ENCODE results near the gene GABBR2.
"Not testable (repeated sequence)": the region's sequence is repeated elsewhere in the genome, so short reads cannot be mapped to it uniquely, and the experiment has no call there.

GABBR2 gene

DNA sequence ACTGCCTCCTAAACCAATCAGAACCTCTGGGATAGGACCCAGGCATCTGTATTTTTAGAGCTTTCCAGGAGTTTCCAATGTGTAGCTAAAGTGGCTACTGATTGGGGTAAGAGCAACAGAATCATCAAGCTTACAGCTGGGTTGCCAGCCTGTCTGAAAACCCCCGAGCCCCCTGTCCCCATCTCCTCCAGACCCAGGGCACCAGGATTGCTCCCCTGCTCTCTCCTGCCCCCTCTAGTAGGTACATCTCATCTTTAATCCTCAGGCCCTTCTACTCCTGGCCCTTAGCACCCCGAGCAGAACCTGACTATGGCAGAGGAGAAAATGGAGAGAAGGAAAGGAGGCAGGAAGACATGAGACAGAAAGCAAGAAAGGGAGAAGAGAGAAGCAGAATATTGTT, 204.9 kb downstream of the GABBR2 start:
- no peak overlapping the region for H3K4me3 ChIP-seq (ENCODE audit: low read depth, low read length)
- no peak for TF ChIP-seq CTCF (conservative IDR thresholded peaks at IDR 0.05; ENCODE audit: low read depth, low read length)
- no peak for DNase-seq (ENCODE audit: low read depth)

DNA sequence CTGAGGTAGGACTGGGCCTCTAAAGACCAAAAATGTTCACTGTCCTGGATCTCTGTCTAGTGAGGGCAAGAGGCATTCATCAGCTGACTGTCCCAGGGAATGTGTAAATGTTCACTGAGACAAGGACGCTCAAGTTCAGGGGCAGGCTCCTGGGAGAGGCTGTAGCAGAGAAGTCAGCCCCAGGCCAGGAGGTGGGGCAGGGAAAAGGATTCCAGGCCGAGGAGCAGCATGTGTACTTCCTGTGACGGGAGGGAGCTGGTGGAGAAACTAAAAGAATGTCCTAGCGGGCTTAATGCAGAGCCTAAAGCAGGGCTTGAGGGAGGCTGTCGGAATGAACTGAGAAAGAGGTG, 205.8 kb downstream of the GABBR2 start:
- H3K4me3 ChIP-seq (ENCODE audit: low read depth, low read length): no peak overlapping the region
- DNase-seq (ENCODE audit: low read depth): peak; percentile 76
- TF ChIP-seq CTCF (conservative IDR thresholded peaks at IDR 0.05; ENCODE audit: low read depth, low read length): no peak

GRCh38 chr9:98502311-98502975, 206.3 kb downstream of the GABBR2 start:
- no peak for TF ChIP-seq CTCF (conservative IDR thresholded peaks at IDR 0.05; ENCODE audit: low read depth, low read length)
- peak; percentile 60 for DNase-seq (ENCODE audit: low read depth)

GRCh38 chr9:98501819-98502218, 206.9 kb downstream of the GABBR2 start:
- no peak for DNase-seq (ENCODE audit: low read depth)
- H3K4me3 ChIP-seq (ENCODE audit: low read depth, low read length): no peak overlapping the region

More at GRCh38 chr9:98502311-98502975, 206.3 kb downstream of the GABBR2 start:
- no peak overlapping the region for H3K4me3 ChIP-seq (ENCODE audit: low read depth, low read length)

GRCh38 chr9:98501259-98501658, 207.5 kb downstream of the GABBR2 start:
- not testable (repeated sequence) for H3K4me3 ChIP-seq (ENCODE audit: low read depth, low read length); DNase-seq (ENCODE audit: low read depth)

More at GRCh38 chr9:98501819-98502218, 206.9 kb downstream of the GABBR2 start:
- TF ChIP-seq CTCF (conservative IDR thresholded peaks at IDR 0.05; ENCODE audit: low read depth, low read length): no peak

- no peak overlapping the region for H3K4me3 ChIP-seq (ENCODE audit: low read depth, low read length)
- DNase-seq (ENCODE audit: low read depth): no peak
- no peak for TF ChIP-seq CTCF (conservative IDR thresholded peaks at IDR 0.05; ENCODE audit: low read depth, low read length)
These were observed 208.3 kb downstream of the GABBR2 start for GRCh38 chr9:98500337-98500919.

DNA sequence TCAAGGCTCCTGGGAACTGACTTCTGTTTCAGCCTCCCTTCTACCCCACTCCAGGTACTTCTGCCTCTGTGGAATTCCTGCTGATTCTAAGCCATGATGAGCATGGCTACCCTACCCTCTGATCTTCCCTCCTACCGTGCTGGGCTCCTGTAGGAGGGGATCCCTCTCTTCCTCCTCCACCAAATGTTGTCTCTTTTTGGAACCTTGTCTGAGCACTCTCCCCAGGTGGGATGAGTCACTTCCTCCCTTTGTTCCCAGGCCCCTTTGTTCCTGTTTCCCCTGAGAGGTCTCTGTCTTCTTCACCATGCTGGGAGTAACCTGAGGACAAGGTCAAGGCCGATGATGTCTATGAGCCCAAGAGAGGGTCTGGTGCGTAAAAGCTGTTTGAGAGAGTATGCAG, 213.2 kb downstream of the GABBR2 start:
- no peak overlapping the region for H3K4me3 ChIP-seq (ENCODE audit: low read depth, low read length)
- no peak for DNase-seq (ENCODE audit: low read depth)
- no peak for TF ChIP-seq CTCF (conservative IDR thresholded peaks at IDR 0.05; ENCODE audit: low read depth, low read length)
